Measurements from ENCODE around the gene TLX1.

- TF ChIP-seq CTCF (IDR thresholded peaks at IDR 0.05 in 4 of 5, conservative IDR thresholded peaks at IDR 0.05 in 1 of 5) (no peak), POLR2A (IDR thresholded peaks at IDR 0.05) (no peak)
Measured at GRCh38 chr10:101097881-101098280, 33.2 kb upstream of the TLX1 start.
